Hepatocyte (in vitro differentiated cells): ENCODE measurements around the gene SFXN1.

Experiments
- CTCF ChIP-seq: fragments of 200-600 bp; sonication (generic); IDR thresholded peaks from 2 replicates; pipeline ENCODE4 v1.5.1; 2016; ENCODE audit warnings: antibody characterized with exemption, mild to moderate bottlenecking; ENCODE audit not compliant: poor library complexity
- EZH2 ChIP-seq: fragments of 200-600 bp; sonication (generic); IDR thresholded peaks from 2 replicates; pipeline ENCODE4 v1.6.1; 2016; ENCODE audit warnings: antibody characterized with exemption, mild to moderate bottlenecking, borderline replicate concordance
- EZH2phosphoT487 ChIP-seq: fragments of 200-600 bp; sonication (generic); IDR thresholded peaks from one replicate; pipeline ENCODE4 v1.6.1; 2018; ENCODE audit warnings: antibody characterized with exemption, mild to moderate bottlenecking, low read depth, moderate library complexity; ENCODE audit not compliant: unreplicated experiment, severe bottlenecking

GRCh38 chr5:175452166-175452565 lies 26.2 kb upstream of the SFXN1 start:
- no peak for TF ChIP-seq CTCF
- TF ChIP-seq EZH2 = no peak
- TF ChIP-seq EZH2phosphoT487 = no peak
